GM12878 (cell line): Measurements from ENCODE around the gene SEMA5A. TPM values are rescaled to one million over a fixed set of nuclear protein-coding genes. Genes with fewer than 3 reads are reported as not detected.

Experiments
- ATAC-seq: fragments of 200-7000 bp; cut with Tn5 transposase; 3 replicates; pipeline ENCODE4 v1.9.1; 2020; ENCODE audit warnings: mild to moderate bottlenecking, moderate library complexity
- BruUV-seq: library from RNA; stranded (reverse); fragments of 400-500 nt; replicated peaks from 2 replicates; lab custom pipeline; 2021; lab: Mats Ljungman, UMichigan
- CTCF ChIA-PET: fragments of 300-600 bp; sonication (Branson Sonifier 250); formaldehyde crosslinking; extraction: SDS; loops from one replicate; lab custom pipeline; 2021; ENCODE audit warnings: inconsistent platforms; lab: Yijun Ruan, JAX
- POLR2A ChIA-PET: fragments of 350-600 bp; formaldehyde crosslinking; extraction: SDS; loops from one replicate; lab custom pipeline; 2021; ENCODE audit warnings: inconsistent platforms; lab: Charles Lee
- RAD21 ChIA-PET: fragments of 300-600 bp; sonication (Branson Sonifier 250); formaldehyde crosslinking; loops from one replicate; lab custom pipeline; 2023; ENCODE audit warnings: antibody characterized with exemption; ENCODE audit not compliant: unreplicated experiment; lab: Charles Lee
- SMC1A ChIA-PET: fragments of 300-600 bp; sonication (Branson Sonifier 250); formaldehyde crosslinking; loops from one replicate; lab custom pipeline; 2023; ENCODE audit not compliant: unreplicated experiment, uncharacterized antibody; lab: Charles Lee
- DNase-seq: peaks from one replicate; pipeline ENCODE4 v3.0.0-alpha.2; 2011; ENCODE audit warnings: low read depth, low spot score
- FAIRE-seq: peaks from 3 replicates; lab custom pipeline; 2011; peaks lifted over from hg19 to GRCh38; lab: Jason Lieb, UNC
- H2AFZ ChIP-seq: 2 replicates; pipeline ENCODE4 v1.6.0; 2011; ENCODE audit warnings: low read depth, low read length, control low read depth; ENCODE audit not compliant: control insufficient read depth
- H3K27ac ChIP-seq: 2 replicates; pipeline ENCODE4 v1.5.1; 2011; ENCODE audit warnings: control low read depth; ENCODE audit not compliant: control insufficient read depth, insufficient read depth
- H3K27me3 ChIP-seq, 2 experiments: replicated peaks in 1 of 2; 2 replicates each; pipeline versions ENCODE4 v1.6.0 to v1.6.1; 2011; ENCODE audit warnings: low read length in 1 of 2; ENCODE audit not compliant: control insufficient read depth in 2 of 2, insufficient read depth in 2 of 2
- H3K36me3 ChIP-seq, 2 experiments: 2 replicates each; pipeline ENCODE4 v1.5.1; 2011; ENCODE audit warnings: low read length in 1 of 2; ENCODE audit not compliant: control insufficient read depth in 2 of 2, insufficient read depth in 2 of 2
- H3K4me1 ChIP-seq: 2 replicates; pipeline ENCODE4 v1.6.1; 2011; ENCODE audit warnings: mild to moderate bottlenecking, low read length, moderate library complexity, mixed read lengths; ENCODE audit not compliant: control insufficient read depth, insufficient read depth
- H3K4me2 ChIP-seq: 2 replicates; pipeline ENCODE4 v1.6.0; 2011; ENCODE audit warnings: control low read depth; ENCODE audit not compliant: control insufficient read depth, insufficient read depth
- H3K4me3 ChIP-seq: fragments of 200-600 bp; sonication (generic); 2 replicates; pipeline ENCODE4 v1.5.1; 2016
- H3K79me2 ChIP-seq: 2 replicates; pipeline ENCODE4 v1.6.0; 2011; ENCODE audit warnings: low read length; ENCODE audit not compliant: control insufficient read depth, insufficient read depth
- H3K9ac ChIP-seq: 2 replicates; pipeline ENCODE4 v1.8.0; 2011; ENCODE audit warnings: low read length, control low read depth, mixed read lengths; ENCODE audit not compliant: control insufficient read depth, insufficient read depth
- H3K9me3 ChIP-seq: replicated peaks from 3 replicates; pipeline ENCODE4 v1.5.1; 2011; ENCODE audit warnings: mild to moderate bottlenecking, low read length; ENCODE audit not compliant: control insufficient read depth, insufficient read depth
- H4K20me1 ChIP-seq: 2 replicates; pipeline ENCODE4 v1.6.0; 2011; ENCODE audit not compliant: control insufficient read depth, insufficient read depth
- CBFB ChIP-seq: IDR thresholded peaks from 2 replicates; pipeline ENCODE4 v1.6.1; 2016; ENCODE audit warnings: antibody characterized with exemption, low read depth
- FOXM1 ChIP-seq: IDR thresholded peaks from 2 replicates; pipeline ENCODE4 v1.6.1; 2012; ENCODE audit warnings: low read depth, mild to moderate bottlenecking, inconsistent platforms, low read length, moderate library complexity
- HDAC6 ChIP-seq: fragments of 200-600 bp; sonication (generic); IDR thresholded peaks from one replicate; pipeline ENCODE4 v1.8.0; 2017; ENCODE audit warnings: antibody characterized with exemption; ENCODE audit not compliant: unreplicated experiment
- KAT2A ChIP-seq: conservative IDR thresholded peaks from 2 replicates; pipeline ENCODE4 v1.6.1; 2011; ENCODE audit warnings: low read depth, low read length; ENCODE audit not compliant: control insufficient read depth
- MXI1 ChIP-seq: fragments of 150-350 bp; IDR thresholded peaks from 2 replicates; pipeline ENCODE4 v1.6.1; 2011; ENCODE audit warnings: low read depth, mild to moderate bottlenecking, inconsistent platforms, low read length, improper control_type of control experiment
- MYC ChIP-seq: IDR thresholded peaks from 2 replicates; pipeline ENCODE4 v1.6.1; 2011; ENCODE audit warnings: mild to moderate bottlenecking, low read length, moderate library complexity, inconsistent platforms; ENCODE audit not compliant: insufficient read depth, insufficient replicate concordance, insufficient read length, severe bottlenecking
- NR2C1 ChIP-seq: fragments of 450-650 bp; IDR thresholded peaks from 2 replicates; pipeline ENCODE4 v1.6.1; 2017; ENCODE audit warnings: antibody characterized with exemption, mild to moderate bottlenecking, moderate library complexity
- RAD51 ChIP-seq: fragments of 450-650 bp; IDR thresholded peaks from 2 replicates; pipeline ENCODE4 v1.6.1; 2016; ENCODE audit warnings: moderate library complexity, mild to moderate bottlenecking, inconsistent platforms
- RUNX3 ChIP-seq: IDR thresholded peaks from 2 replicates; pipeline ENCODE4 v1.6.1; 2012; ENCODE audit warnings: low read length, inconsistent platforms
- SMC3 ChIP-seq: IDR thresholded peaks from 2 replicates; pipeline ENCODE4 v1.6.1; 2011; ENCODE audit warnings: low read length, improper control_type of control experiment, borderline replicate concordance
- TBL1XR1 ChIP-seq: IDR thresholded peaks from 2 replicates; pipeline ENCODE4 v1.6.1; 2012; ENCODE audit warnings: low read depth, low read length, improper control_type of control experiment
- WGBS: methylation state at CpG from one replicate; pipeline ENCODE4 v1.1.6; 2016; ENCODE audit warnings: low lambda C conversion rate; ENCODE audit not compliant: insufficient replicate concordance, insufficient coverage; ENCODE audit errors: missing lambda C conversion rate; 5-methylcytosine and 5-hydroxymethylcytosine counted together
- in situ Hi-C: fragments of 300-500 bp; cut with MboI; formaldehyde crosslinking; loops from 9 replicates; pipeline ENCODE4 v1.14.3; 2018; ENCODE audit warnings: mixed read lengths
- intact Hi-C: fragments of 100-400 bp; cut with micrococcal nuclease; formaldehyde crosslinking; loops from one replicate; pipeline ENCODE4 v1.14.2; 2022; ENCODE audit not compliant: unreplicated experiment
- polyA plus RNA-seq, 11 experiments: library from polyadenylated mRNA; depleted of rRNA in 4 of 11; unstranded in 6 of 11; stranded (reverse) in 5 of 11; fragments of >200 nt; fragmentation: Nextera tagmentation in 4 of 11; fragmentation: Illumina TruSeq in 1 of 11; extraction: Ambion mirVana in 4 of 11; extraction: Trizol in 1 of 11; gene quantifications; 1 replicate in 1 of 11; 2 replicates in 10 of 11; pipeline versions ENCODE4 v1.2.1 to v1.2.3, GENCODE V29; 2011 to 2016; ENCODE audit warnings: inconsistent platforms in 2 of 11, missing spikeins in 2 of 11, low read depth in 1 of 11
- total RNA-seq, 4 experiments: library from RNA; depleted of rRNA in 3 of 4; stranded (reverse); fragments of >200 nt in 3 of 4; fragmentation: Illumina TruSeq in 1 of 4; extraction: Trizol in 1 of 4; gene quantifications; 2 replicates each; pipeline versions ENCODE4 v1.2.1 to v1.2.3, GENCODE V29; 2013 to 2021
- TF ChIP-seq, protein P1 (sequence below): fragments of 150-350 bp; IDR thresholded peaks from 2 replicates; pipeline ENCODE4 v1.6.1; 2014; ENCODE audit warnings: mild to moderate bottlenecking, low read depth, low read length
- TF ChIP-seq, protein P2 (sequence below): fragments of 450-650 bp; IDR thresholded peaks from 2 replicates; pipeline ENCODE4 v1.6.1; 2017; ENCODE audit warnings: mild to moderate bottlenecking
- TF ChIP-seq, protein P3 (sequence below), 3 experiments: IDR thresholded peaks in 2 of 3; conservative IDR thresholded peaks in 1 of 3; 2 replicates each; pipeline ENCODE4 v1.5.1; 2011; ENCODE audit warnings: low read depth in 3 of 3, low read length in 3 of 3, mild to moderate bottlenecking in 3 of 3, control low read depth in 2 of 3, moderate library complexity in 2 of 3, inconsistent platforms in 1 of 3, mixed read lengths in 1 of 3; ENCODE audit not compliant: control insufficient read depth in 2 of 3, insufficient read depth in 1 of 3; ENCODE audit errors: extremely low read depth in 1 of 3

SEMA5A gene
- total and polyA plus RNA-seq, 10 of the 15 experiments (the other 5 are each of a cell fraction or from before 2014, with no cell fraction given), result 0.03 to 2.4 (median 0.09) TPM; not detected in 1

DNA sequence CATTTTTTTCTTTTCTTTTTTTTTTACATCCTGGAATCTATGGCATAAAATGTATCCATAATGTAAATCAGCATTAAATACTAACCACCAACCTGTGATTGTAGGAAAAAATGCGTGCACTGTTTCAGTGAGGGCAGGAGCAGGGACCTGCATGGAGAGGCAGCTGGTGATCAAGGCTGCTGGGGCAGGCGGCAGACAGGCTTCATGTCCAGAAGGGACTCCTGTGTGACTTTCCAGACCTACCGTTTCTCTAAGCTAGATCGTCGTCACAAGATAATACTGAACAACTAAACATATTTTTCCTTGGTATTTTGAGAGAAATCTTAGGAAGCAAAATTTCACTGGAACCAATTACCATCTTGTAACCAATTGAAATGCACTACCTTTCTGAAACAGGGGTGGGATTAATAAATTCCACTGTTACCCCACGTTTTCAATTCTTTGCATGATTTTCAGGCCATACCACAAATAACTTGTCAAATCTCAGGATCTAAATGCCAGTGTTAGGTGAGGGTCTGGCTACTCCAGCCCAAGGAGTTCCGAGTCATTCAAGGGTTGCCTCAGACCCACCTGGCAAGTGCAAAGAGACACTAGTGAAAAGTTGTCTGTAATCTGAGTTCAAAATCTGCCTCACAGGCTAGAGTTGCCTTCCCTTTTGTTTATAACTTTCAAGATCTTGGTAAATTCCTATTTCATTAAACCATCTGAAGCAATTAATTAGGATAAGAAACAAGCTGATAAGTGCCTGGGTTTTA is 198.2 kb downstream of the SEMA5A start (continued):
- TF ChIP-seq, protein P1, sequence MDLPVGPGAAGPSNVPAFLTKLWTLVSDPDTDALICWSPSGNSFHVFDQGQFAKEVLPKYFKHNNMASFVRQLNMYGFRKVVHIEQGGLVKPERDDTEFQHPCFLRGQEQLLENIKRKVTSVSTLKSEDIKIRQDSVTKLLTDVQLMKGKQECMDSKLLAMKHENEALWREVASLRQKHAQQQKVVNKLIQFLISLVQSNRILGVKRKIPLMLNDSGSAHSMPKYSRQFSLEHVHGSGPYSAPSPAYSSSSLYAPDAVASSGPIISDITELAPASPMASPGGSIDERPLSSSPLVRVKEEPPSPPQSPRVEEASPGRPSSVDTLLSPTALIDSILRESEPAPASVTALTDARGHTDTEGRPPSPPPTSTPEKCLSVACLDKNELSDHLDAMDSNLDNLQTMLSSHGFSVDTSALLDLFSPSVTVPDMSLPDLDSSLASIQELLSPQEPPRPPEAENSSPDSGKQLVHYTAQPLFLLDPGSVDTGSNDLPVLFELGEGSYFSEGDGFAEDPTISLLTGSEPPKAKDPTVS, result no peak
- TF ChIP-seq, protein P2, sequence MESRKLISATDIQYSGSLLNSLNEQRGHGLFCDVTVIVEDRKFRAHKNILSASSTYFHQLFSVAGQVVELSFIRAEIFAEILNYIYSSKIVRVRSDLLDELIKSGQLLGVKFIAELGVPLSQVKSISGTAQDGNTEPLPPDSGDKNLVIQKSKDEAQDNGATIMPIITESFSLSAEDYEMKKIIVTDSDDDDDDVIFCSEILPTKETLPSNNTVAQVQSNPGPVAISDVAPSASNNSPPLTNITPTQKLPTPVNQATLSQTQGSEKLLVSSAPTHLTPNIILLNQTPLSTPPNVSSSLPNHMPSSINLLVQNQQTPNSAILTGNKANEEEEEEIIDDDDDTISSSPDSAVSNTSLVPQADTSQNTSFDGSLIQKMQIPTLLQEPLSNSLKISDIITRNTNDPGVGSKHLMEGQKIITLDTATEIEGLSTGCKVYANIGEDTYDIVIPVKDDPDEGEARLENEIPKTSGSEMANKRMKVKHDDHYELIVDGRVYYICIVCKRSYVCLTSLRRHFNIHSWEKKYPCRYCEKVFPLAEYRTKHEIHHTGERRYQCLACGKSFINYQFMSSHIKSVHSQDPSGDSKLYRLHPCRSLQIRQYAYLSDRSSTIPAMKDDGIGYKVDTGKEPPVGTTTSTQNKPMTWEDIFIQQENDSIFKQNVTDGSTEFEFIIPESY, result no peak
- TF ChIP-seq HDAC6 (no peak), MXI1 (no peak), NR2C1 (no peak)

DNA sequence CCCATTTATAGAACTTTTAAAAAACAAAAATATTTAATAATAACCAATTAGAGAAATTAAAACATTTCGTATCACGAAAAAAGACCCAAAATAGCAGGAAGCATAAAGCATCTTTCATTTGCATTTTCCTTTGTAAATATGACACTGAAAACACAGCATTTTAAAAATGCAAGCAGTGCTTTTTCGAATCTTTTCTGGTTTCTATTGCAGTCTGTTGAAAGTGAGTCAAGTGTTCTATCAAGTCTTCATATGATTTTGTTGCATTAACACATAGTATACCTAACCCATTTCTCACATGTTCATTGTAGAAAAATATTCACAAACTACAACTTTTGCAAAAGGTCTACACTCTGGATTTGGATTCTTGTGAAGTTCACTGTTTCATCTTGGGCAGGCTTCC is 198.8 kb downstream of the SEMA5A start:
- ChIA-PET POLR2A (no interaction called here), RAD21 (no interaction called here), SMC1A (no interaction called here), CTCF (no interaction called here)
- 1% methylated on average over 3 of the region's 3 CpGs for WGBS
- Histone ChIP-seq H3K27me3 (no peaks in the 10 kb centered on the region; a peak in 1 of 4 replicates), H4K20me1 (no peaks in the 10 kb centered on the region), H3K4me1 (no peaks in the 10 kb centered on the region), H3K4me2 (no peak overlapping the region), H3K36me3 (no peaks in the 10 kb centered on the region), H2AFZ (no peak overlapping the region), H3K79me2 (no peaks in the 10 kb centered on the region), H3K9ac (no peak overlapping the region), H3K27ac (no peak overlapping the region), H3K9me3 (no peaks in the 10 kb centered on the region; the same call in 2 of the 3 replicates), H3K4me3 (no peak overlapping the region)
- in situ Hi-C loops (no loop called here), intact Hi-C loops (no loop called here)
- no TSS peak for BruUV-seq
- DNase-seq (no peak), FAIRE-seq (no peak), ATAC-seq (no peak)
- TF ChIP-seq SMC3 (no peak), FOXM1 (no peak), KAT2A (no peak), RUNX3 (no peak), TBL1XR1 (no peak), CBFB (no peak), MYC (no peak), RAD51 (no peak)
- TF ChIP-seq, protein P3, sequence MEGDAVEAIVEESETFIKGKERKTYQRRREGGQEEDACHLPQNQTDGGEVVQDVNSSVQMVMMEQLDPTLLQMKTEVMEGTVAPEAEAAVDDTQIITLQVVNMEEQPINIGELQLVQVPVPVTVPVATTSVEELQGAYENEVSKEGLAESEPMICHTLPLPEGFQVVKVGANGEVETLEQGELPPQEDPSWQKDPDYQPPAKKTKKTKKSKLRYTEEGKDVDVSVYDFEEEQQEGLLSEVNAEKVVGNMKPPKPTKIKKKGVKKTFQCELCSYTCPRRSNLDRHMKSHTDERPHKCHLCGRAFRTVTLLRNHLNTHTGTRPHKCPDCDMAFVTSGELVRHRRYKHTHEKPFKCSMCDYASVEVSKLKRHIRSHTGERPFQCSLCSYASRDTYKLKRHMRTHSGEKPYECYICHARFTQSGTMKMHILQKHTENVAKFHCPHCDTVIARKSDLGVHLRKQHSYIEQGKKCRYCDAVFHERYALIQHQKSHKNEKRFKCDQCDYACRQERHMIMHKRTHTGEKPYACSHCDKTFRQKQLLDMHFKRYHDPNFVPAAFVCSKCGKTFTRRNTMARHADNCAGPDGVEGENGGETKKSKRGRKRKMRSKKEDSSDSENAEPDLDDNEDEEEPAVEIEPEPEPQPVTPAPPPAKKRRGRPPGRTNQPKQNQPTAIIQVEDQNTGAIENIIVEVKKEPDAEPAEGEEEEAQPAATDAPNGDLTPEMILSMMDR (IDR thresholded peaks at IDR 0.05 in 2 of 3, conservative IDR thresholded peaks at IDR 0.05 in 1 of 3; ENCODE audit: control insufficient read depth in 2 of 3, extremely low read depth in 1 of 3, insufficient read depth in 1 of 3, low read depth in 3 of 3, low read length in 3 of 3), result no peak
- TF ChIP-seq, protein P1, result no peak
